EL (cell line): Measurements from ENCODE around the gene UBE2E3.
A peak's percentile ranks its signal among the peaks of the same experiment; 100 is the strongest.
"Not testable (repeated sequence)": the region's sequence is repeated elsewhere in the genome, so short reads cannot be mapped to it uniquely, and the experiment has no call there.

ENCODE experiments used
- DNase-seq: peaks from one replicate; pipeline ENCODE4 v3.0.0-alpha.2; 2016

The UBE2E3 gene

DNA sequence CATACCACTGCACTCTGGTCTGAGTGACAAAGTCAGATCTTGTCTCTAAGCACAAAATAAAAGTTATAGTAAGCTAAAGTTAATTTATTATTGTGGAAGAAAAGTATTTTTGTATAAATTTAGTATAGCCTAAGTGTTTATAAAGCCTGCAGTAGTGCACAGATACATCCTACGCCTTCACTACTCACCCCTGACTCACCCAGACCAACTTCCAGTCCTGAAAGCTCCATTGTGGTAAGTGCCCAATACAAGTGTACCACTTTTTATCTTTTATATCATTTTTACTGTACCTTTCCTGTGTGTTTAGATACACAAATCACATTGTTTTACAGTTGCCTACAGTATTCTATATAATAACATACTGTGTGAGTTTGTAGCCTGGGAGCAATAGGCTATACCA is 57.5 kb downstream of the UBE2E3 start:
- peak; percentile 57 for DNase-seq

DNA sequence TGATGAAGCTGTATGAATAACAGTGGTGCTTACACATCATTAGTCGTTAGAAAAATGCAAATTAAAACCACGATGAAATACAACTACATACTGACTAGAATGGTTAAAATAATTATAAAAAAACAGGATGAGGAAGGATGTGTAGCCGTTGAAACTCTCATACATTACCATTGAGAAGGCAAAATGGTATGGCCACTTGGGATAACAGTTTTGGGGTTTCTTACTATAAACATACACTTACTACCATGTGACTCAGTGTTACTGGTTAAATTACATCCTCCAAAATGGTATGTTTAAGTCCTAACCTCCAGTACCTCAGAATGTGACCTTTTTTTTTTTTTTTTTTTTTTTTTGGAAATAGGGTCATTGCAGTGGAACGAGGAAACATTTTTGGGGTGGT is 58.4 kb downstream of the UBE2E3 start:
- DNase-seq: peak; percentile 36

DNA sequence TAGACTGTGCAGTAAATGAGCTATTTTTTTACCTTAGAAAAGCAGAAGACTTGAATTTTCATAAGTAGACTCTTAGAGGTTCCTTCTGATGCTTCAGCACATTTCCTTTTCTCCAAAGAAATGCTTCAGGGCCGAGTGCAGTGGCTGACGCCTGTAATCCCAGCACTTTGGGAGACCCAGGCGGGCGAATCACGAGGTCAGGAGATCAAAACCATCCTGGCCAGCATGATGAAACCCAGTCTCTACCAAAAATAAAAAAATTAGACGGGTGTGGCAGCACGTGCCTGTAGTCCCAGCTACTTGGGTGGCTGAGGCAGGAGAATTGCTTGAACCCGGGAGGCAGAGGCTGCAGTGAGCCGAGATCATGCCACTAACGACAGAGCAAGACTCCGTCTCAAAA is 60.4 kb downstream of the UBE2E3 start:
- not testable (repeated sequence) for DNase-seq

DNA sequence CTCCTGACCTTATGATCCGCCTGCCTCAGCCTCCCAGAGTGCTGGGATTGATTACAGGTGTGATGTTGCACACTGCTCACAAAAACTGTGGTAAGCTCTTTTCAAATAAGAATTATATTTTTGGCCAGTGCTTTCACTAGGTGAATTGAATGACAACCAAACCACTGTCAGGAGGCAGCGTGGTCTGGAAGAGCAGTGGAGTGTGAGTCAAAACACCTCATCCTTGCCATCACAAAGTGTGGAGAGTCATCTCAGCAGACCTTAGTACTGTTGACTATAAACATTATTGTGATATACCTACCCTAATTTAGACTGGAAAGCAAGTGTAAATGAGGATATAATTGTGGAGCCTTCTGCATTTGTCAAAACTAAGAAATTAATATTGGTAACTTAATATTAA is 61.3 kb downstream of the UBE2E3 start:
- no peak for DNase-seq

DNA sequence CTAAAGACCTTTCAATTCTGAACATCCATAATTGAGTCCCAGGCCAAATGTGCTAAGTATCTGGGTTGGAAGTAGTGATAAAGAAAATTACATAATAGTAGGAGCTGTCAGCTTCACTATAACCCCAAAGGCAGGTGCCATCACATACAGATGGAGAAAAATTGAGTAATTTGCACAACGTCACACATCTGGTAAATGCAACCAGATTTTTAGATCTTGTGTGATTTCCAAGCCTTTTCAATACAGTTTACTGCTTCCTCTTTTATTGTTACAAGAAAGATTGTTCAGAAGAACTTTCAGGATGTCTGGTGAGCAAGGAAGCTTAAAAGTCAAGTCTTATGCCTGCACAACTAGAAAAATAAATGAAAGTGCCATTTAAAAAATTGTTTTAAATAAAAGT is 62.3 kb downstream of the UBE2E3 start:
- DNase-seq: no peak

DNA sequence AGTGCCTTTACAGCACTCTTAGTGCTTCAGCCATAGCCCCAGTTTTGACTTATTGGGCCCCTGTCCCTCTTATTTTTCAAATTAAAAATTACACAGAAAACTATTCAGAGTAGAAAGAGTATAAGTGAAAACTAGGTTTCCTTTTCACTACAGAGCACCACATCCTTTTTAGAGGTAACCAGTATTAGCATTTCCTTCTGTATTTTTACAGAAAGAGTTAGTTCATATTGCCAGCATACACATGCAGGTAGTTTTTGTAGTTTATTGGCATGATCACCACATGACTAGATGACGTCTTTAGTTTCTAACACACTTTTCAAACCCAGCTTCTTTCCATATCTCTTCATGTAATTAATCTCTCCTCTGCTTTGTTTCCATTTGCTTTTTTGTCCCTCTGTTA is 66.4 kb downstream of the UBE2E3 start:
- no peak for DNase-seq

DNA sequence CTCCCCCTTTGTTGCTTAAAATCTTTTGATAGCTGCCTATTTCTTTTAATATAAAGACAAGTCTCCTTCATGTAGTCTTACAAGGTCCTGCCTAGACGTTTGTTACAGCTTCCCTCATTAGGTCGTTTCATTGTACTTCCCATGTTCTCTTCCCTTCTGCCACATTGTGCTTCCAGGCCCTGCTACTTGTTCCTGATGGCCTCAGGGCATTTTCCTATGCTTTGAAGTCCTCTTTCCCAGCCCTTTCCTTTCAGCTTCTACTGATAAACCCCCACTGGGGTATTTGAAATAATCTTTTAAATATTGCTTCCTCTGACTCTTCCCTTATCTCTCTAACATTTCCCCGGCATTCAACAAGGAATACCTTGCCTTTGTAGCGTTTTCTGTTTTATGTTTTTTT is 67.4 kb downstream of the UBE2E3 start:
- DNase-seq: no peak

- DNase-seq: no peak
Measured at GRCh38 chr2:181051861-181052522, 71.6 kb downstream of the UBE2E3 start.

DNA sequence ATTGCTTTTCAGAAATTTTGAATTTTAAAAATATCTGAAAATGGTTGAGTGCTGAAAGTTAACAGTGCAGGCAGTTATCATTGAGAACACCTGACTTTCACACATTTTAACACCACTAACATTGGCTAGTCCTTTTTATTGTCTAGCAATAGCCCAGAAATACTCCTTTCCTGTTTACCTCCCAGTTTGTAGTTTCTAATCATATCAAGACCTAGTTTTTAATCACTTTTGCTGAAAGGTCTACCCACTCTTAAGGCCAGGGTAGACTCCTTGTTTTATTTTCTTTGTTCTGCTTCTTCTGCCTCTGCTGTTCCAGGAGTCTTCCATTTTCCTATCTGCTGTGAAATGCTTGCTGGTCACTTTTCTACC is 72.1 kb downstream of the UBE2E3 start:
- DNase-seq: no peak

DNA sequence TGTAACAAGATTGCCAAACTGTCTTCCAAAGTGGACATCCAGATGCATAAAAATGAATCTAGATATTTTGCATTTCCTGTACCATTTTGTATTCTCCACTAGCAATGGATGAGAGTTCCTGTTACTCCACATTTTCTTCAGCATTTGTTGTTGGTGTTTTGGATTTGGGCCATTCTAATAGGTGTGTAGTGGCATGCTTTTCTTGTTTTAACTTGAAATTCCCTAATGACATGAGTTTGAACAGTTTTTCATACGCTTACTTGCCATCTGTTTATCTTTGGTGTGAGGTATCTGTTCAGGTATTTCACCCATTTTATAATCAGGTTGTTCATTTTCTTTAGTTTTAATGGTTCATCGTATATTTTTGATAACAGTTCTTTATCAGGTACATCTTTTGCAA is 73.9 kb downstream of the UBE2E3 start:
- DNase-seq: no peak

GRCh38 chr2:181054843-181055242 is 74.4 kb downstream of the UBE2E3 start:
- DNase-seq: no peak

DNA sequence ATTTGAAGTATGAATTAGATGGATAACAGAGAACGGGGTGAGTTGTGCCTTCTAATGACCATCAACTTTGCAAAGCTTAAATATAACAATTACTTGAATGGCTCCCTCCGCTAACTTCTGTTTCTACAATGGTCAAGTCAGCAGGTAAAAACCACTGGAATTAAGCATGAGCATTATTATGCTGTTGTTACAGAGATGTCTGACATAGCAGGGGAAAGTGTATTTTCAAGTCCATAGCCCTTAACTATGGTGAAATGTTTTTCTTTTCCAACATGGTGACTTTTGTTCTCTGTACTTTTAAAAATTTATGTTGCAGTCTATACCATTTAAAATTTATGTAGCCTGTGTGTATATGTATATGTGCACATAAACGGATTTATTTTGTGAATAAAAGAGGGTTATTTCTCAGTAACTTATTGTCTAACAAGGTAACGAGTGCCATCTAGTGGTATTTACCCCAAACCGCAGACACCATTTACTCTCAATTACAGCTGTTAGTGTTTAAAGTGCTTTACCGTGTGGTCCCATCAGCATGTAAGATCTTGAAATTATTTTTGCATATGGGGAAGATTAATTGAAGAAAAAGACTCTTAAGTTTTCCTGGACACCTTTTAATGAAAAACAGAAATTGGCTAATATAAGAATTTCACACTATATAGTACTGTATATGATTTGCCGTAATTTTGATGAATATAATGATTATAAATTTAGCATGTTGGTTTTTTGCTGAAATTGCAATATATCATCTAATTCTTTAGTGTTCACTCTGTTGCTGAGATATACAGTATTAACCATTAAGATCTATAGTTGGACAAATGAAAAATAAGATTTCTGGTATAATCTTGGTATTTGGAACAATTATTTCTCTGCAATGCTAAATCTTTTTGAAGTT is 78.2 kb downstream of the UBE2E3 start:
- DNase-seq: no peak

GRCh38 chr2:181063696-181064095 is 83.3 kb downstream of the UBE2E3 start:
- DNase-seq: no peak

GRCh38 chr2:181065458-181065857 is 85.1 kb downstream of the UBE2E3 start:
- no peak for DNase-seq

- DNase-seq: no peak
Measured at GRCh38 chr2:181066333-181066732, 85.9 kb downstream of the UBE2E3 start.

- peak; percentile 61 for DNase-seq
Measured at GRCh38 chr2:181070119-181070835, 89.9 kb downstream of the UBE2E3 start.

DNA sequence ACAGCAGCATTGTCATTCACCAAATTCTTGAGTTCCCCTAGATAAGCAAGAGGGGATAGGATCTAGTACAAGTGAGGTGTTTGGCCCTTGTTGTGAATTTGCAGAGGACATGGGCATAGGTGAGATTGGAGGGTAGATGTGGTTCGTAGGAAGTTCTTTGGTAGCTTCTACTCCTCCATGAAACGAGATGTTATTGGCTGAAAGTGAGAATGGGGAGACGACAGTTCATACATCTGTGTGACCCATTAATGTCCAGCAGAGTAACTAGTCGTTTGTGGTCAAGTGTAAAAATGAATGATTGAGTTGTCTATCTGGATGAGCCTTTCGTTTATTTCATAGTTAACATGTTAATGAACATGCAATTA is 90.4 kb downstream of the UBE2E3 start:
- DNase-seq: no peak

DNA sequence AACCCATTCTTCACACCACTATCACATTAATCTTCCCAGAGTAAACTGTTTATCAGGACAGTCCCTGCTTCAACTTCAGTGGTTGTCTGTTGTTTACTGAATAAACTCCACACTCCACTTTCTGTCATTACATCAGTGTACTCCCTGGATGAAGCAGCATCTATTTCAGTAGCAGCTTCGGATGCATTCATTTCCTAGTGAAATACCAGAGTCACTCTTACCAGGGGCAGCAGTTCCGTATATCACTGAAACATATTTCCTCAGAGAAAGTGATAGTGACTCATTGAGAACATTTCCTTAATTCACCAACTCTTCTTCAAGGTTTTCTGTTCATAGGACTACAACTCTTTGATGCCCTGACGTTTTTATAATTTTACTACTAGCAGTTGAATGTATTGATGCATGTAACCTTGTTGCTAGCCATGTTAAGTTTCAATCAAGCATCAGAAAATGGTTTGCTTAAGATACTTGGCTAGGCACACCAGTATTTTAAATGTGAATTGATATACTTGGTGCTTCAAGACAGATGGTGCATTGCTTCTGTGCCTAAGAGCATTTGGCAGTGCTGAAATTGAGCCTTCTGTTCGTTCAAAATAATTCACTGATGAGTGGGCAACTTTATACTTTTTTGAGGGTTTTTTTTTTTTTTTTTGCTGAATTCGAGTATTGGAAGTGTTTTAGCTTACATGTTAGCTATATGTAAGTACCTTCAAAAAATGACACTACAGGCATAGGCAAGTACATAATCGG is 92.3 kb downstream of the UBE2E3 start:
- DNase-seq: peak; percentile 15

DNA sequence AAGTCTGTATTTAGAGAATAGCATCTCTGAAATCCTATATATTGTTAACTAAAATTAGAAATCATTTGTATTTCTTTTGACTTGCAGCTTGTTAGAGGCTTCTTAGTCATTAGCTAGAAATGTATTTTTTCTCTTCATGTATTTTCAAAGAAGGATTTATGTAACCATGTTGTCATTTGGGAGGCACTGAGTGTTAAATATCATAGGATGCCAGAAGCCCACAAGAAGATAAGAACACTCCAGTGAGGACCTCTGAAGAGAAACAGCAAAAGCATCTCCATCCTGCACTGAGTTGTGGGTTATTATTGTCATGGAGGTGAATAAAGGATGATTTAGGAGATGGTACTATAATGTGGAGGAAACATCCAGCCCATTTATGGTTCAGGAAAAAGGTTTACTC is 93.5 kb downstream of the UBE2E3 start:
- peak; percentile 34 for DNase-seq

GRCh38 chr2:181074457-181074856 is 94.1 kb downstream of the UBE2E3 start:
- peak; percentile 27 for DNase-seq

GRCh38 chr2:181076658-181077057 is 96.3 kb downstream of the UBE2E3 start:
- DNase-seq: no peak

GRCh38 chr2:181077128-181077709 is 96.8 kb downstream of the UBE2E3 start:
- peak; percentile 58 for DNase-seq

GRCh38 chr2:181083140-181083539 is 102.7 kb downstream of the UBE2E3 start:
- DNase-seq: no peak
